Stimulated activated CD8-positive, alpha-beta memory T cell treated with anti-CD3 and anti-CD28 coated beads, Interleukin-15, amount 100 ng/mL, for 1 hour (primary cell): ENCODE results near the gene DAPP1.
A peak's percentile ranks its signal among the peaks of the same experiment; 100 is the strongest.

Experiments
- DNase-seq: peaks from one replicate; pipeline ENCODE4 v3.0.0-alpha.2; 2020; ENCODE audit warnings: low read depth

DAPP1 gene

GRCh38 chr4:99853999-99854398 is 37.4 kb downstream of the DAPP1 start:
- no peak for DNase-seq

GRCh38 chr4:99855678-99856077 is 39.1 kb downstream of the DAPP1 start:
- no peak for DNase-seq

GRCh38 chr4:99856166-99856565 is 39.5 kb downstream of the DAPP1 start:
- DNase-seq = no peak

- DNase-seq = no peak
These were observed 40.7 kb downstream of the DAPP1 start for GRCh38 chr4:99857307-99857706.

GRCh38 chr4:99859618-99860017 is 43.0 kb downstream of the DAPP1 start:
- no peak for DNase-seq

- DNase-seq = no peak
These were observed 43.9 kb downstream of the DAPP1 start for GRCh38 chr4:99860521-99860920.

- no peak for DNase-seq
These were observed 44.7 kb downstream of the DAPP1 start for GRCh38 chr4:99861120-99861905.

GRCh38 chr4:99863804-99864203 is 47.2 kb downstream of the DAPP1 start:
- no peak for DNase-seq

GRCh38 chr4:99868126-99868596 is 51.5 kb downstream of the DAPP1 start:
- DNase-seq = no peak

GRCh38 chr4:99872570-99872969 is 55.9 kb downstream of the DAPP1 start:
- DNase-seq = no peak

GRCh38 chr4:99875071-99875470 is 58.4 kb downstream of the DAPP1 start:
- no peak for DNase-seq

GRCh38 chr4:99876946-99877345 is 60.3 kb downstream of the DAPP1 start:
- no peak for DNase-seq

GRCh38 chr4:99878604-99879003 is 62.0 kb downstream of the DAPP1 start:
- DNase-seq = no peak

- DNase-seq = no peak
These were observed 62.8 kb downstream of the DAPP1 start for GRCh38 chr4:99879458-99879857.

GRCh38 chr4:99885063-99885664 is 68.5 kb downstream of the DAPP1 start:
- no peak for DNase-seq

GRCh38 chr4:99885687-99886086 is 69.1 kb downstream of the DAPP1 start:
- no peak for DNase-seq

GRCh38 chr4:99886146-99886545 is 69.5 kb downstream of the DAPP1 start:
- no peak for DNase-seq

GRCh38 chr4:99887837-99888236 is 71.2 kb downstream of the DAPP1 start:
- no peak for DNase-seq

GRCh38 chr4:99891351-99891750 is 74.7 kb downstream of the DAPP1 start:
- DNase-seq = no peak

GRCh38 chr4:99893029-99893428 is 76.4 kb downstream of the DAPP1 start:
- no peak for DNase-seq

GRCh38 chr4:99893839-99894160 is 77.2 kb downstream of the DAPP1 start:
- no peak for DNase-seq

- DNase-seq = peak; percentile 73
These were observed 77.8 kb downstream of the DAPP1 start, which contains the start of gene LAMTOR3 for GRCh38 chr4:99894161-99894997. TSS of gene LAMTOR3 (minus strand) at chr4:99894427. CDS start at chr4:99893963, 464 bp downstream.

GRCh38 chr4:99894998-99895397 is 78.4 kb downstream of the DAPP1 start:
- DNase-seq = no peak
